Heart right ventricle (tissue), 16 donors: ENCODE data around the gene NUDT8. TPM values are rescaled to one million over a fixed set of nuclear protein-coding genes. Genes with fewer than 3 reads are reported as not detected.

ENCODE experiments used
- ATAC-seq, 8 donors: fragments of 200-7000 bp; cut with Tn5 transposase; one replicate each; pipeline ENCODE4 v1.9.1; 2020; ENCODE audit warnings: mild to moderate bottlenecking in 8 of 8, moderate library complexity in 8 of 8, moderate number of reproducible peaks in 1 of 8
- DNase-seq, 2 donors: peaks; one replicate each; pipeline ENCODE4 v3.0.0-alpha.2; 2020
- H3K27ac ChIP-seq, 10 donors: fragments of 200-600 bp; sonication (generic) in 2 of 10; one replicate each; pipeline versions ENCODE4 v1.5.0 to v1.8.0; 2020 to 2022; ENCODE audit warnings: mild to moderate bottlenecking in 3 of 10
- H3K27me3 ChIP-seq, 7 donors: fragments of 200-600 bp; one replicate each; pipeline ENCODE4 v1.8.0; 2021 to 2022; ENCODE audit warnings: mild to moderate bottlenecking in 2 of 7
- H3K36me3 ChIP-seq, 9 donors: fragments of 200-600 bp; sonication (generic) in 1 of 9; one replicate each; pipeline versions ENCODE4 v1.5.0 to v1.8.0; 2020 to 2022; ENCODE audit warnings: mild to moderate bottlenecking in 2 of 9
- H3K4me1 ChIP-seq, 9 donors: fragments of 200-600 bp; sonication (generic) in 1 of 9; one replicate each; pipeline versions ENCODE4 v1.5.0 to v1.8.0; 2020 to 2022; ENCODE audit warnings: mild to moderate bottlenecking in 4 of 9
- H3K4me3 ChIP-seq, 10 donors: fragments of 200-600 bp; sonication (generic) in 2 of 10; one replicate each; pipeline versions ENCODE4 v1.5.0 to v1.8.0; 2020 to 2022; ENCODE audit warnings: mild to moderate bottlenecking in 7 of 10, moderate library complexity in 2 of 10
- H3K9me3 ChIP-seq, 11 donors: fragments of 200-600 bp in 10 of 11; sonication (generic) in 2 of 11; one replicate each; pipeline versions ENCODE4 v1.5.0 to v1.8.0; 2013 to 2022; ENCODE audit warnings: mild to moderate bottlenecking in 2 of 11, control low read depth in 1 of 11, moderate library complexity in 1 of 11
- CTCF ChIP-seq, 9 donors: fragments of 200-600 bp; sonication (generic) in 2 of 9; IDR thresholded peaks; one replicate each; pipeline versions ENCODE4 v1.5.0 to v1.8.0; 2021 to 2022; ENCODE audit warnings: antibody characterized with exemption in 9 of 9, mild to moderate bottlenecking in 5 of 9, moderate library complexity in 1 of 9
- WGBS, 2 donors: extraction: QIAGEN DNeasy Blood & Tissue Kit; methylation state at CpG; one replicate each; pipeline ENCODE4 v1.1.7; 2013; ENCODE audit warnings: inconsistent platforms in 1 of 2; 5-methylcytosine and 5-hydroxymethylcytosine counted together
- intact Hi-C, 10 donors: fragments of 100-400 bp; cut with DNase I; formaldehyde crosslinking; loops; one replicate each; pipeline versions ENCODE4 v1.11.1 to v1.14.2; 2022
- polyA plus RNA-seq, 2 donors: library from polyadenylated mRNA; stranded (reverse); fragments of 200-250 nt; gene quantifications; one replicate each; pipeline ENCODE4 v1.2.3, GENCODE V29; 2013
- total RNA-seq, 10 donors: library from RNA; stranded (reverse); fragmentation: NEBNext Ultra II Directional in 3 of 10; extraction: Animal tissue kit (Norgen Biotek cat#: 25700) in 3 of 10; gene quantifications; one replicate each; pipeline versions ENCODE4 v1.2.1 to v1.2.4, GENCODE V29; 2021 to 2023
- donor health status: Arrhythmogenic right ventricular cardiomyopathy.
- donor health status: ischemic (EF 13 %, LVEDD 7.1; RV severe dilation, severe dysfunction).
- donor health status: healthy with polysubstance abuse.
- donor health status: DM: no; HTN: yes; CAD: no.
- donor health status: DM: no; HTN: no; CAD: no.
- donor health status: ischemic (EF 25% LVEDD 6.9; RV normal size, moderate dysfunction).
- donor health status: ischemic (EF 25% LVEDD 5.7; RV mildly dilated, moderate dysfunction).
- donor health status: healthy.
- donor health status: DM: yes; HTN: yes; CAD: no.
- donor health status: Ischemic cardiomyopathy.
- donor health status: ischemic (EF 35%, LVEDD 5.7; RV mildly dilated, moderate dysfunction).
- donor health status: nonischemic (EF 11% LVEDD 7.7; RV severe dilation, severe dysfunction).
- donor health status: DM: yes; HTN: yes; CAD: no.
- donor health status: PGD.
- donor health status: ischemic (EF 29% LVEDD 5.4; RV normal size, mild dysfunction).
- donor health status: nonischemic (EF 23%, LVEDD 6.1; RV moderate dilation, normal function).

NUDT8 gene
- total and polyA plus RNA-seq, 12 donors, result 40.5 to 107 (median 51.7) TPM

- Histone ChIP-seq H3K36me3 (peaks cover 0 to 26% (median 19%) of the 10 kb centered on the region in 9 donors), H3K4me1 (peaks cover 8 to 36% (median 18%) of the 10 kb centered on the region in 9 donors), H3K27me3 (peaks cover 0 to 17% (median 12%) of the 10 kb centered on the region in 7 donors), H3K4me3 (no peak overlapping the region), H3K27ac (peak overlapping the region in 1 of 10 donors; percentile 35), H3K9me3 (no peaks in the 10 kb centered on the region)
- no peak for DNase-seq
- WGBS, 2 donors, result 29 to 32% methylated on average over 34 of the region's 34 CpGs
- TF ChIP-seq CTCF (IDR thresholded peaks at IDR 0.05), result no peak
- intact Hi-C loops, result no loop called here
- ATAC-seq, result peak in 4 of 8 donors; percentile 2 to 37 (median 2)
Observed at GRCh38 chr11:67615728-67616430, 13.9 kb downstream of the NUDT8 start.

- no peaks in the 10 kb centered on the region for H3K9me3 ChIP-seq
- H3K27me3 ChIP-seq, result peaks cover 0 to 17% (median 12%) of the 10 kb centered on the region in 7 donors
- peaks cover 8 to 36% (median 18%) of the 10 kb centered on the region in 9 donors for H3K4me1 ChIP-seq
- whole genome bisulfite sequencing, 2 donors, result 80 to 84% methylated on average over 18 of the region's 18 CpGs
- peak; percentile 9 to 61 (median 32) for ATAC-seq
- peaks cover 0 to 35% (median 27%) of the 10 kb centered on the region in 9 donors for H3K36me3 ChIP-seq
- peak in 8 of 9 donors; percentile 17 to 54 (median 49) for TF ChIP-seq CTCF (IDR thresholded peaks at IDR 0.05)
- H3K4me3 ChIP-seq, result no peak overlapping the region
- intact Hi-C loops, result no loop called here
- DNase-seq, result no peak
- peak overlapping the region in 4 of 10 donors; percentile 14 to 92 (median 42) for H3K27ac ChIP-seq
Observed at GRCh38 chr11:67614730-67615714, 14.7 kb downstream of the NUDT8 start.

GRCh38 chr11:67613960-67614715, 15.6 kb downstream of the NUDT8 start:
- peak; percentile 45 to 81 (median 76) for TF ChIP-seq CTCF (IDR thresholded peaks at IDR 0.05)
- peaks cover 0 to 17% (median 12%) of the 10 kb centered on the region in 7 donors for H3K27me3 ChIP-seq
- peak in 1 of 2 donors; percentile 68 for DNase-seq
- ATAC-seq, result peak; percentile 15 to 71 (median 52)
- peak overlapping the region in 9 of 10 donors; percentile 27 to 53 (median 50) for H3K4me3 ChIP-seq
- intact Hi-C loops, result no loop called here
- WGBS, 2 donors, result 15 to 16% methylated on average over 23 of the region's 23 CpGs
- H3K9me3 ChIP-seq, result no peaks in the 10 kb centered on the region
- peak overlapping the region in 9 of 10 donors; percentile 14 to 92 (median 47) for H3K27ac ChIP-seq
- H3K36me3 ChIP-seq, result peaks cover 0 to 44% (median 34%) of the 10 kb centered on the region in 9 donors
- H3K4me1 ChIP-seq, result peaks cover 8 to 36% (median 19%) of the 10 kb centered on the region in 9 donors
